Measurements from ENCODE around the gene PRG3.

PRG3 gene

GRCh38 chr11:57422669-57423068, 41.7 kb upstream of the PRG3 start:
- DNase-seq = no peak
- H3K27me3 ChIP-seq (replicated peaks; ENCODE audit: control insufficient read depth, insufficient read depth, low read length, poor library complexity, severe bottlenecking) = no peaks in the 10 kb centered on the region
- peaks cover under 1% of the 10 kb centered on the region for H3K36me3 ChIP-seq (ENCODE audit: control insufficient read depth, insufficient read depth, low read length)
- no peaks in the 10 kb centered on the region for H3K9me3 ChIP-seq (ENCODE audit: control insufficient read depth, low read length)
- H3K4me3 ChIP-seq (ENCODE audit: insufficient read depth, low read depth, low read length, poor library complexity, severe bottlenecking) = no peak overlapping the region
- H3K27ac ChIP-seq (ENCODE audit: insufficient read depth, low read length, poor library complexity, severe bottlenecking) = no peak overlapping the region
- peaks cover 28% of the 10 kb centered on the region for H3K4me1 ChIP-seq (ENCODE audit: control insufficient read depth, insufficient read depth, low read length, poor library complexity, severe bottlenecking)

DNA sequence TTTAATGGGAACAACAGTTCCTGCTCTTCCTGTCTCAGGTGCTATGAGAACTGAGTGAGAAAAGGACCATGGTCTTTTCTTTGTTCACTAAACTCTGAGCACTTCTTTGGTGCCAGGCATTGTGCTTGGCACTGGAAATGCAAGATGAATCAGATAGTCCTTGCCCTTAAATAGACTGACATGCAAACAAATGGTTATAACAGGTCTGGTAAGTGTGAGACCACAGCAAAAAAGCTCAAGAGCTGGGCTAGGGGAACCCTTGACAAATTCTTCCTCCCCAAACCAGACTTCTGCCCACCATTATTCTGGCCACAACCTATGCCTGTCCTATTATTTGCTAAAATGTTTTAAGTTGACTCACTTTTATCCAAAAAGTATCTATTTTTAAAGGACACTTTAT, 40.9 kb upstream of the PRG3 start:
- no peak for DNase-seq
- Histone ChIP-seq H3K27me3 (replicated peaks; ENCODE audit: control insufficient read depth, insufficient read depth, low read length, poor library complexity, severe bottlenecking) (no peaks in the 10 kb centered on the region), H3K36me3 (ENCODE audit: control insufficient read depth, insufficient read depth, low read length) (peaks cover 8% of the 10 kb centered on the region), H3K27ac (ENCODE audit: insufficient read depth, low read length, poor library complexity, severe bottlenecking) (no peak overlapping the region), H3K9me3 (ENCODE audit: control insufficient read depth, low read length) (no peaks in the 10 kb centered on the region), H3K4me1 (ENCODE audit: control insufficient read depth, insufficient read depth, low read length, poor library complexity, severe bottlenecking) (peaks cover 28% of the 10 kb centered on the region), H3K4me3 (ENCODE audit: insufficient read depth, low read depth, low read length, poor library complexity, severe bottlenecking) (no peak overlapping the region)

GRCh38 chr11:57421066-57421465, 40.1 kb upstream of the PRG3 start:
- Histone ChIP-seq H3K4me1 (ENCODE audit: control insufficient read depth, insufficient read depth, low read length, poor library complexity, severe bottlenecking) (peaks cover 21% of the 10 kb centered on the region), H3K27me3 (replicated peaks; ENCODE audit: control insufficient read depth, insufficient read depth, low read length, poor library complexity, severe bottlenecking) (no peaks in the 10 kb centered on the region), H3K4me3 (ENCODE audit: insufficient read depth, low read depth, low read length, poor library complexity, severe bottlenecking) (no peak overlapping the region), H3K27ac (ENCODE audit: insufficient read depth, low read length, poor library complexity, severe bottlenecking) (no peak overlapping the region), H3K9me3 (ENCODE audit: control insufficient read depth, low read length) (no peaks in the 10 kb centered on the region), H3K36me3 (ENCODE audit: control insufficient read depth, insufficient read depth, low read length) (peaks cover 15% of the 10 kb centered on the region)
- no peak for DNase-seq

GRCh38 chr11:57419146-57419545, 38.2 kb upstream of the PRG3 start:
- Histone ChIP-seq H3K27ac (ENCODE audit: insufficient read depth, low read length, poor library complexity, severe bottlenecking) (no peak overlapping the region), H3K4me3 (ENCODE audit: insufficient read depth, low read depth, low read length, poor library complexity, severe bottlenecking) (no peak overlapping the region), H3K4me1 (ENCODE audit: control insufficient read depth, insufficient read depth, low read length, poor library complexity, severe bottlenecking) (peaks cover 2% of the 10 kb centered on the region), H3K9me3 (ENCODE audit: control insufficient read depth, low read length) (no peaks in the 10 kb centered on the region), H3K36me3 (ENCODE audit: control insufficient read depth, insufficient read depth, low read length) (peaks cover 25% of the 10 kb centered on the region), H3K27me3 (replicated peaks; ENCODE audit: control insufficient read depth, insufficient read depth, low read length, poor library complexity, severe bottlenecking) (no peaks in the 10 kb centered on the region)
- no peak for DNase-seq

DNA sequence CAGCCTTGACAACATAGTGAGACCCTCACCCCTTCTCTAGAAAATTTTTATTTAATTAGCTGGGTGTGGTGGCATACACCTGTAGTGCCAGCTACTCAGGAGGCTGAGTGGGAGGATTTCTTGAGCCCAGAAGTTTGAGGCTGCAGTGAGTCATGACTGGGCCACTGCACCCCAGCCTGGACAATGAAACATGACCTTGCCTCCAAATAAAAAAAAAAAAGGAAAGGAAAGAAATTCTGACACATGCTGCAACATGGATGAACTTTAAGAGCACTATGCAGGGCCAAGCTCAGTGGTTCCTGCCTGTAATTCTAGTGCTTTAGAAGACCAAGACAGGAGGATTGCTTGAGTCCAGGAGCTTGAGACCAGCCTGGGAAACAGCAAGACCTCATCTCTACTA, 37.2 kb upstream of the PRG3 start:
- Histone ChIP-seq H3K9me3 (ENCODE audit: control insufficient read depth, low read length) (no peaks in the 10 kb centered on the region), H3K27ac (ENCODE audit: insufficient read depth, low read length, poor library complexity, severe bottlenecking) (no peak overlapping the region), H3K4me3 (ENCODE audit: insufficient read depth, low read depth, low read length, poor library complexity, severe bottlenecking) (no peak overlapping the region), H3K36me3 (ENCODE audit: control insufficient read depth, insufficient read depth, low read length) (peaks cover 30% of the 10 kb centered on the region), H3K4me1 (ENCODE audit: control insufficient read depth, insufficient read depth, low read length, poor library complexity, severe bottlenecking) (no peaks in the 10 kb centered on the region), H3K27me3 (replicated peaks; ENCODE audit: control insufficient read depth, insufficient read depth, low read length, poor library complexity, severe bottlenecking) (no peaks in the 10 kb centered on the region)
- no peak for DNase-seq

DNA sequence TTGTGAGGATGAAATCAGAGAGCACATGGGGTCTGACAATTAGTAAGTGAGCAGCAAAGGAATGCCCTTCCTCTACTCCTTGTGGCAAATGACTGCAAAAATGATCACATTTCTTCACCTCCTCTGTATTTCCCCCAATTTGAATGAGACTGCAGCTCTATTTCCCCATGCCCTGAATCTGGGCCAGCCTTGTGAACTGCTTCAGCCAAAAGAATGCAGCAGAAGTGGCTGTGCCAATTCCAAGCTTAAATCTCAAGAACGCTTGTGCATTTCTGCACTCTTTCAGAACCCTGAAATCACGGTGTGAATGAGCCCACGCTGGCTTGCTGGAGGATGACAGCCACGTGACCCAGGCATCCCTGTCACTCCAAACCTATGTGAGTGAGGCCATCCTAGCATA, 36.1 kb upstream of the PRG3 start:
- H3K27me3 ChIP-seq (replicated peaks; ENCODE audit: control insufficient read depth, insufficient read depth, low read length, poor library complexity, severe bottlenecking) = no peaks in the 10 kb centered on the region
- no peaks in the 10 kb centered on the region for H3K4me1 ChIP-seq (ENCODE audit: control insufficient read depth, insufficient read depth, low read length, poor library complexity, severe bottlenecking)
- H3K27ac ChIP-seq (ENCODE audit: insufficient read depth, low read length, poor library complexity, severe bottlenecking) = no peak overlapping the region
- H3K36me3 ChIP-seq (ENCODE audit: control insufficient read depth, insufficient read depth, low read length) = peaks cover 30% of the 10 kb centered on the region
- no peak overlapping the region for H3K4me3 ChIP-seq (ENCODE audit: insufficient read depth, low read depth, low read length, poor library complexity, severe bottlenecking)
- H3K9me3 ChIP-seq (ENCODE audit: control insufficient read depth, low read length) = no peaks in the 10 kb centered on the region
- no peak for DNase-seq

GRCh38 chr11:57416436-57416835, 35.5 kb upstream of the PRG3 start:
- no peak for DNase-seq
- Histone ChIP-seq H3K27me3 (replicated peaks; ENCODE audit: control insufficient read depth, insufficient read depth, low read length, poor library complexity, severe bottlenecking) (no peaks in the 10 kb centered on the region), H3K27ac (ENCODE audit: insufficient read depth, low read length, poor library complexity, severe bottlenecking) (no peak overlapping the region), H3K9me3 (ENCODE audit: control insufficient read depth, low read length) (no peaks in the 10 kb centered on the region), H3K4me3 (ENCODE audit: insufficient read depth, low read depth, low read length, poor library complexity, severe bottlenecking) (no peak overlapping the region), H3K4me1 (ENCODE audit: control insufficient read depth, insufficient read depth, low read length, poor library complexity, severe bottlenecking) (no peaks in the 10 kb centered on the region), H3K36me3 (ENCODE audit: control insufficient read depth, insufficient read depth, low read length) (peaks cover 30% of the 10 kb centered on the region)

- no peak for DNase-seq
- Histone ChIP-seq H3K4me3 (ENCODE audit: insufficient read depth, low read depth, low read length, poor library complexity, severe bottlenecking) (no peak overlapping the region), H3K27me3 (replicated peaks; ENCODE audit: control insufficient read depth, insufficient read depth, low read length, poor library complexity, severe bottlenecking) (no peaks in the 10 kb centered on the region), H3K36me3 (ENCODE audit: control insufficient read depth, insufficient read depth, low read length) (peaks cover 30% of the 10 kb centered on the region), H3K9me3 (ENCODE audit: control insufficient read depth, low read length) (no peaks in the 10 kb centered on the region), H3K27ac (ENCODE audit: insufficient read depth, low read length, poor library complexity, severe bottlenecking) (no peak overlapping the region), H3K4me1 (ENCODE audit: control insufficient read depth, insufficient read depth, low read length, poor library complexity, severe bottlenecking) (no peaks in the 10 kb centered on the region)
Measured at GRCh38 chr11:57414612-57415212, 33.8 kb upstream of the PRG3 start.

DNA sequence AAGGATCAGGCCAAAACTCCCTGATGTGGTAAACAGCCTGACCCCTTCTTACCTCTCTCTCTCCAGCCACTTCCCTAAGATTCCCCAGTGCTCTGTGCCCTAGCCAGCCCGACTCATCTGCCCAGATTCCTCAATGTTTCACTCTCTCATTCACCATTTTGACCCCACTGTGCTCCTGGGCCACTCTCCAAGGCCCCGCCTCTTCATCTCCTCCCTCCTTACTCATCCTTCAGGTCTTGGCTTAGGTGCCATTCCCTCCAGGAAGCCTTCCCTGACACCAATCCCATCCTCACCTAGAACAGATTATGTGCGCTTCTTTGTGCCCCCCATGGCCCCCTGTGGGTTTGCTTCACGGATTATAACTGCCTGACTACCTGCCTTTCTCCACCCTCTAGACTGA, 32.7 kb upstream of the PRG3 start:
- H3K27ac ChIP-seq (ENCODE audit: insufficient read depth, low read length, poor library complexity, severe bottlenecking) = no peak overlapping the region
- H3K27me3 ChIP-seq (replicated peaks; ENCODE audit: control insufficient read depth, insufficient read depth, low read length, poor library complexity, severe bottlenecking) = no peaks in the 10 kb centered on the region
- no peaks in the 10 kb centered on the region for H3K4me1 ChIP-seq (ENCODE audit: control insufficient read depth, insufficient read depth, low read length, poor library complexity, severe bottlenecking)
- H3K36me3 ChIP-seq (ENCODE audit: control insufficient read depth, insufficient read depth, low read length) = peaks cover 30% of the 10 kb centered on the region
- DNase-seq = no peak
- no peaks in the 10 kb centered on the region for H3K9me3 ChIP-seq (ENCODE audit: control insufficient read depth, low read length)
- H3K4me3 ChIP-seq (ENCODE audit: insufficient read depth, low read depth, low read length, poor library complexity, severe bottlenecking) = no peak overlapping the region

GRCh38 chr11:57410287-57410686, 29.3 kb upstream of the PRG3 start:
- no peaks in the 10 kb centered on the region for H3K4me1 ChIP-seq (ENCODE audit: control insufficient read depth, insufficient read depth, low read length, poor library complexity, severe bottlenecking)
- no peak overlapping the region for H3K4me3 ChIP-seq (ENCODE audit: insufficient read depth, low read depth, low read length, poor library complexity, severe bottlenecking)
- H3K9me3 ChIP-seq (ENCODE audit: control insufficient read depth, low read length) = no peaks in the 10 kb centered on the region
- no peak for DNase-seq
- H3K36me3 ChIP-seq (ENCODE audit: control insufficient read depth, insufficient read depth, low read length) = peaks cover 19% of the 10 kb centered on the region
- H3K27me3 ChIP-seq (replicated peaks; ENCODE audit: control insufficient read depth, insufficient read depth, low read length, poor library complexity, severe bottlenecking) = no peaks in the 10 kb centered on the region
- no peak overlapping the region for H3K27ac ChIP-seq (ENCODE audit: insufficient read depth, low read length, poor library complexity, severe bottlenecking)

Data from effector memory CD4-positive, alpha-beta T cell (primary cell).